Stimulated activated CD8-positive, alpha-beta memory T cell treated with anti-CD3 and anti-CD28 coated beads, Interleukin-12 subunit alpha, Interleukin-12 subunit beta, amount 100 ng/mL, for 1 hour (primary cell): ENCODE data around the gene RNF40.
A peak's percentile ranks its signal among the peaks of the same experiment; 100 is the strongest.
"Not testable (repeated sequence)": the region's sequence is repeated elsewhere in the genome, so short reads cannot be mapped to it uniquely, and the experiment has no call there.

Experiments used
- DNase-seq: peaks from one replicate; pipeline ENCODE4 v3.0.0-alpha.2; 2020; ENCODE audit warnings: low read depth

The RNF40 gene

DNA sequence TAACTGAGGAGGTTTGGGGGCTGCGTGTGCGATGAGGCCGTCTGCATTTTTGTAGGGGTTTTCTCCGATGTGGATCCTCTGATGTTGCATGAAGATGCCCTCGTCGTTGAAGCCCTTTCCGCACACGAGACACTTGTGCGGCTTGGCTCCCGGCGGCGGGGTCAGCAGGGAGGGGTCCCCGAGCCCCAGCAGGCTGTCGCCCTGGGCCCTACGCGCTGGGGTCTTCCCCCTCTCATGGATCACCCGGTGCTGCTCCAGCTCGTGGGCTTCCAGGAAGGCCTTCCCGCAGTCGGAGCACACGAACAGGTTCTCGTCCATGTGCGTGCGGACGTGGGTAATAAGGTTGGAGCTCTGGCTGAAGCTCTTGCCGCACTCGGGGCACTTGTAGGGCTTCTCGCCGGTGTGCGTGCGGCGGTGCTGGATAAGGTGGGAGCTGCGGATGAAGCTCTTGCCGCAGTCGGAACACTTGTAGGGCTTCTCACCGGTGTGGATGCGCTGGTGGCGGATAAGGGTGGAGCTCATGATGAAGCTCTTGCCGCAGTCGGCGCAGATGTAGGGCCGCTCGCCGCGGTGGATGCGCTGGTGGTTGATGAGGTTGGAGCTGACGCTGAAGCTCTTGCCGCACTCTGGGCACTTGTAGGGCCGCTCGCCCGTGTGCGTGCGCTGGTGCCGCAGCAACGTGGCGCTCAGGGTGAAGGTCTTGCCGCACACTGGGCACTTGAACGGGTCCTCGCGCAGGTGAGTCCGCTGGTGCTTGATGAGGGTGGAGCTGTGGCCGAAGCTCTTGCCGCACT lies 20.6 kb downstream of the RNF40 start:
- DNase-seq: no peak

DNA sequence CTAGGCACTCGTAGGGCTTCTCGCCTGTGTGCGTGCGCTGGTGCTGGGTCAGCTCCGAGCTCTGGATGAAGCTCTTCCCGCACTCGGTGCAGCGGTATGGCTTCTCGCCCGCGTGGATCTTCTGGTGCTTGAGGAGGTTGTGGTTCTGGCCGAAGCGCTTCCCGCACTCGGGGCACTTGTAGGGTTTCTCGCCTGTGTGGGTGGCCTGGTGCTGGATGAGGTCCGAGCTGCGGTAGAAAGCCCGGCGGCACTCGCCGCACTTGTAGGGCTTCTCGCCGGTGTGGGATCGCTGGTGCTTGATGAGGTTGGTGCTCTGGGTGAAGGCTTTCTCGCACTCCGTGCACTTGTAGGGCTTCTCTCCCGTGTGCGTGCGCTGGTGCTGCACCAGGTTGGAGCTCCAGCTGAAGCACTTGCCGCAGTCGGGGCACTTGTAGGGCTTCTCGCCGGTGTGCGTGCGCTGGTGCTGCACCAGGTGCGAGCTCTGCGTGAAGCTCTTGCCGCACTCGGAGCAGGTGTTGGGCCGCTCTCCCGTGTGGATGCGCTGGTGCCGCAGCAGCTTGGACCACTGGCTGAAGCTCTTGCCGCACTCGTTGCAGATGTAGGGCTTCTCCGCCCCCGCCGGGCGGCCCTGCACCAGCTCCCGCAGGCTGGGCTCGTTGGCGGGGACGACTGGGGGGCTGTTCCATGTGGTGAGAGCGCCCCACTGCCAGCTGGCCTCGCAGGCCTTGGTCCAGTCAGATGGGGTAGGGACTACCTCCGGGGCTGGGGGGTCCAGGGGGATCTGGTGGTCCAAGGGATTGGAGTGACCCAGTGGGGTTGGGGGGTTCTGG lies 21.4 kb downstream of the RNF40 start:
- no peak for DNase-seq

- DNase-seq: no peak
Measured at GRCh38 chr16:30784215-30784614, 22.1 kb downstream of the RNF40 start.

- no peak for DNase-seq
Measured at GRCh38 chr16:30785126-30786106, 23.3 kb downstream of the RNF40 start.

DNA sequence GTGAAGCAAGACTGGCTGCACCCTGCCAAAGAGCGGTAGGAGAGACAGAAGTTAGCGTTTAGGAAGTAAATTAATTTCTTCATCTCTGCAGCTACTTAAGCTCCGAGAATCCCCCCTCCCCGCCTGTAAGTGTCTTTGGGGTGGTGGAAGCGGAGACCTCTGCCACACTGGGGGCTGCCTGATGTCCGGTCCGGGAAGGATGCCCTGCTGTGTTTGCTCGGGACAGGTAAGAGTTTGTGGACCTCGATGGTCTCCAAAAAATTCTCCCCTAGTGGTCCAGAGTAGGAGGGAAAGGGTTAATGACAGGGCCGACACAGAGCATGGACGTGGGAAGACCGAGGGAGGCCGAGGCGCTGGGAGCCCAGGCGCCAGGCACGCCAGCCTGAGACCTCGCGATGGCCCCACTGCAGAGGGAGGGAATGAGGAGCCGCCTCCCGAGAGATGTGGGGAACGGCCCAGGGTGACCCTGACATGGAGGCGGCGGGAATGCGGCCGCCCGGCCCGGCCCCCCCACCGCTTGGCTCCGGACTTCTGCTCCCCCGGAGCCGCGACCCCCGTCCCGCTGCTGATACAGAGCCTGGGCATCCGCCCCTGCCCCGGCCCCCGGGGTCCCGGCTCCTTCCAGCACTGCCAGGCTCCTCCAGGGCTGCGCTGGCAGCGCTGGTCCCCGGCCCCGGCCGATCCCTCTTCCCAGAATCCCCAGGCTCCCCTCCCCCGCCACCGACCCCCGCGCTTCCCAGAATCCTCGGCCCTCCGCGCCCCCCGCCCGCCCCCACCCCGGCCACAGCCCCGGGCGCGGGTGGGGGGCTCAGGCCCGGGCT lies 24.2 kb downstream of the RNF40 start:
- no peak for DNase-seq

- DNase-seq: no peak
Measured at GRCh38 chr16:30786936-30787612, 25.0 kb downstream of the RNF40 start, which contains the start of gene ZNF629. Gene ZNF629, minus strand, starts transcription at chr16:30787205. Its CDS starts 2,723 bp downstream, at chr16:30784482.

DNA sequence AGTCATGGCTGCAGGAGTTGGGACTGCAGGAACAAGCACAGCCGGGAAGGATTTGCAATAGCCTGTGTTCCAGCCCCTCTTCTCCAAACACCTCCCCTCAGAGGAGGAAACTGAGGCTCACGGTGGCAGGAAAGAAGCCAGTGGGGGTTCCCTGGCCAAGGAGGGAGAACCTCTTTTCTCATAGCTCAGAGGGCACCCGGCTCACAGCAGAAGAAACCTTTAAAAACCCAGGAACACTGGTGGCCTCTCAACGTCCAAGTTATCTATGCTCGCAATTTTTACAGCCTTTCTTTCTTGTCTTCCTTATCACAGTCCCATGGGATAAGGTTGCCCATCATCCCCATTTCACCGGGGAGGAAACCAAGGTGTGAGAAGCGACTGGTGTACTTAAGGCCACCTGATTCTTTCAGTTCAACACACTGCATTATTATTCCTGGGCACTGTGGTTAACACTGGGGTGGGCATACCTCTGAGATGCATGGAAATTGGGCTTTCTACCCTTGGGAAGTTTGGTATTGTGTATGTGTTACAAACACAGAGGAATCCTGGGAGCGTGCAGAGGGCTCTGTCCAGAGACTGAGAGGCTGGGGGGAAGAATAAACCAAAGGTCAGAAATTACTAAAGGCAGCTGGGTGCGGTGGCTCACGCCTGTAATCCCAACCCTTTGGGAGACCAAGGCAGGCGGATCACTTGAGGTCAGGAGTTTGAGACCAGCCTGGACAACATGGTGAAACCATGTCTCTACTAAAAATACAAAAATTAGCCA lies 25.7 kb downstream of the RNF40 start:
- no peak for DNase-seq

DNA sequence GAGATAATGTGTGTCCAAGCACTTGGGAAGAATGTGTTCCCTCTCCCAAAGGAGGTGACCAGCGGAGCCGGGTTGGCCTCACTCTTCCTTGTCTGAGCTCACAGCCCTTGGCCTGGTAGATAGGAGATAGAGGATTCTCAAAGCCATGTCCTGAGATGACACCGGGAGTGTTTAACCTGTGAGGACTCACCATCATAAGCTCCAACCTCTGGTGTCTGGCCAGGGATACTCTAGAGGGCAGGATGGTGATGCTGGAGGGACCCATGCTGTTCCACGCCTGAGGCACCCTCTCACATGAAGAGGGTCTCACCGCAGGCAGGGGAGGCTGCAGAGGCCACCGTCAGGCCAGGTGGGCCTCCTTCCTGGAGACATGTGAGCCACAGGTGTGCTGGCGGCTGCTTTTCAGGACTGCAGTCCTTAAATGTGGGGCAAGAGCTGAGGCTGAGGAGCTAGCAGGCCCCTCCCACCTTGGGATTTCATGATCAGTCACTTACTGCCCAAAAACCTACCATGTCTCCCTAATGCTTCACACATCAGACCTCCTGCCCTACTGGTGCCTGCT lies 31.5 kb downstream of the RNF40 start:
- no peak for DNase-seq

DNA sequence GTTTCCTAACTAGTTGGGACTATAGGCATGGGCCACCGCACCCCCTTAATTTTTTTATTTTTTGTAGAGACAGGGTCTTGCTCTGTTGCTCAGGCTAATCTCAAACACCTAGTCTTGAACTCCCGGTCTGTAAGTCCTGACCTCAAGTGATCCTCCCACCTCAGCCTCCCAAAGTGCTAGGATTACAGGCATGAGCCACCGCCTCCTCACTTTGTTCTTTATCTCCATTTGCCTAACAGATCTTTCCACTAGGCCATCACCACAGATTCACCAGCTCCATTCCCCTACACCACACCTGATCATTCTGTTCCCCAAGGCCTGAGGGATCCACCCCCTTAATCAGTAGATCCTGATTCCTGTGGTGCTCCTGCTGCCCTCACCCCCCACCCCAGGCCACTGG lies 32.5 kb downstream of the RNF40 start:
- DNase-seq: no peak

DNA sequence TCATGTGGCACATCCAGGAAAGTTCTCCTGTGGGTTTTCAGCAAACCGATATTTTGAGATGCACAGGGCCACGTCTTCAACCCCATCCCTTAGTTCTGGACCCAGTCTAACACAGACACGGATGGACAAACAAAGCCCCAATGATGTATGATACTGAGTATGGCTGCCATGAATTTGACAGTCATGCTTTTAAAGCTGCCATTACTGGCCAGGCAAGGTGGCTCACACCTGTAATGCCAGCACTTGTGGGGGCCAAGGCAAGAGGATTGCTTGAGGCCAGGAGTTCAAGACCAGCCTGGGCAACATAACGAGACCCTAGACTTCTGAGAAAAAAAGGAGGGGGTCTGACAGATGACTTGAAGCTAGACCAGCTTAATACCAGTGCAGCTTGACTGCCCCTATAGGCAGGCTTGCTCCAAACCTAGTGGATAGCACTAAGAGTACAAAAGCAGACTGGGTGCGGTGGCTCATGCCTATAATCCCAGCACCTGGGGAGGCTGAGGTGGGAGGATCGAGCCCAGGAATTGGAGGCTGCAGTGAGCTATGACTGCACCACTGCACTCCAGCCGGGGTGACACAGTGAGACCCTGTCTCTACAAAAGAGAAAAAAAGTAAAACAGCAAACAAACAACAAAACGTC lies 35.7 kb downstream of the RNF40 start:
- DNase-seq: no peak

GRCh38 chr16:30802936-30803335 lies 40.8 kb downstream of the RNF40 start:
- DNase-seq: no peak

DNA sequence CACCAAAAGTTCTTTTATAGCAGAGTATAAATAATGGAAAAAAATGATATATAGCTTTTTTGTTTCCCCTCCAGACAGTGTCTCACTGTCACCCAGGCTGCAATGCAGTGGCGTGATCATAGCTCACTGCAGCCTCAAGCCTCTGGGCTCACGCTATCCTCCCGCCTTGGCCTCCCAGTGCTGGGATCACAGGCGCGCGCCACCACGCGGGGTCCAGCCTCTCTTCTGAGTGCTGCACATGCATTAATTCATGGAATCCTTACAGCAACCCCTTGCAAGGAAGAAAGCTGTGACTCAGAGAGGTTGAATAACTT lies 42.9 kb downstream of the RNF40 start:
- no peak for DNase-seq

DNA sequence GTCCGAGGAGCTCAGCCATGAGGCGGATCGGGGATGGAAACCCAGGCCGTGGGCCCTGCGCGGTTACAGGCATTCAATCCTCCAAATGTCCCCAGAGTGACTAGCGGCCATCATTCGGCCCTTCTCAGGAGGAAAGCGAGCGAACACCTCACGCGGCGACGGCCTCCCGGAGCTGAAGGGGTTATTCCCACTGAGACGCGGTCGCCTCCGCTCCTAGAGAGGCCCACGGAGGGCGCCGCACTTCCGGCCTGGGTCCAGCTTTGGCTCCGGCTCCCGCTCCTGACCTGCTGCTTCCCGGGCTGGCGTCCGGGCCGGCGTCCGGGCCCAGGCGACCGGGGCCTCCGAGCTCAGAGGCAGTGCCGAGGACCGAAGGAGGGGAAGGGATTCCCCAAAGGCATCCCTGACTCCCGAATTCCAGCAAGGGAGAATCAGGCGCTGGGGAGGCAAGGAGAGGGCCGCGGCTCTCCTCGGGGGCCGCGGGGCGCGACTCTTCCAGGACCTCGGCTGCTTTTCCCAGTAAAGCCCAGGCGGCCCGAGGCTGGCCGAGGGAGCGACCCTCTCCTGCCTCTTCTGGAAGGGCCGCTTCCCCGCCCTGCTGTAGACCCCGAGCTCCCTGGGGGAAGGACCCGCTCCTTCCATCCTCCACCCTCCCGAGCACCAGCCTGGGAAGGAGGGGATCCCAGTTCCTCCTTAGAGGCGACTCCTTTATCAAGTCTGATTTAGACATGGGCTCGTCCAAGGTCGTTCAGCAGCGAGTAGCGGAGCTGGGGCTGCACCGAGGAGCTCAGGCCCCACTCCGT lies 43.4 kb downstream of the RNF40 start:
- peak; percentile 27 for DNase-seq

- no peak for DNase-seq
Measured at GRCh38 chr16:30808146-30808545, 46.0 kb downstream of the RNF40 start.

DNA sequence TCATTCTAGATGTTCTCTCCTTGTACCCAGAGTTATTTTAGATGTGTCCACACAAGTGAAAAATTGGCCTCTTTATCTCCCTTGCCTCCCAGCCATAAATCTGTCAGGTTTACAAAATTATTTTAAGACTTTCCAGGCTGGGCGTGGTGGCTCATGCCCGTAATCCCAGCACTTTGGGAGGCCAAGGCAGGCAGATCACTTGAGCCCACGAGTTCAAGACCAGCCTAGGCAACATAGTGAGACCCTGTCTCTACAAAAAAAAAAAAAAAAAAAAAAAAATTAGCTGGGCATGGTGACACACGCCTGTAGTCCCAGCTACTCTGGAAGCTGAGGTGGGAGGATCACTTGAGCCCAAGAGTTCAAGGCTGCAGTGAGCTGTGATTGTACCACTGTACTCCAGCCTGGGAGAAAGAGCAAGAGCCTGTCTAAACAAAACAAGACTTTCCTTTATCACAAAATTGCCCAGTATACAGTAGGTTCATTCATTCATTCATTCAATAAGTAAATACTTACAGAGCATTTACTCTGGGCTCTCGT lies 46.8 kb downstream of the RNF40 start:
- not testable (repeated sequence) for DNase-seq

DNA sequence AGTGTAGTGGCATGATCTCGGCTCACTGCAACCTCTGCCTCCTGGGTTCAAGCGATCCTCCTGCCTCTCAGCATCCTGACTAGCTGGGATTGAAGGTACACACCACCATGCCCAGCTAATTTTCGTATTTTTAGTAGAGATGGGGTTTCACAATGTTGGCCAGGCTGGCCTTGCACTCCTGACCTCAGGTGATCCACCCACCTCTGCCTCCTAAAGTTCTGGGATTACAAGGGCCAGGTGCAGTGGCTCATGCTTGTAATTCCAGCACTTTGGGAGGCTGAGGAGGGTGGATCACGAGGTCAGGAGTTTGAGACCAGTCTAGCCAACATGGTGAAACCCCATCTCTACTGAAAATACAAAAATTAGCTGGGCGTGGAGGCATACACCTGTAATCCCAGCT lies 47.6 kb downstream of the RNF40 start:
- not testable (repeated sequence) for DNase-seq

- no peak for DNase-seq
Measured at GRCh38 chr16:30813821-30814189, 51.7 kb downstream of the RNF40 start.

GRCh38 chr16:30816769-30817168 lies 54.6 kb downstream of the RNF40 start:
- DNase-seq: no peak
